Activated effector memory CD4-positive, alpha-beta T cell treated with anti-CD3 and anti-CD28 coated beads, Interleukin-2, amount 50 U/mL, for 16 hours (primary cell): Measurements from ENCODE around the gene SUPT6H.
"Not testable (repeated sequence)": the region's sequence is repeated elsewhere in the genome, so short reads cannot be mapped to it uniquely, and the experiment has no call there.

Experiments used
- DNase-seq: peaks from one replicate; pipeline ENCODE4 v3.0.0-alpha.2; 2020

The SUPT6H gene

DNA sequence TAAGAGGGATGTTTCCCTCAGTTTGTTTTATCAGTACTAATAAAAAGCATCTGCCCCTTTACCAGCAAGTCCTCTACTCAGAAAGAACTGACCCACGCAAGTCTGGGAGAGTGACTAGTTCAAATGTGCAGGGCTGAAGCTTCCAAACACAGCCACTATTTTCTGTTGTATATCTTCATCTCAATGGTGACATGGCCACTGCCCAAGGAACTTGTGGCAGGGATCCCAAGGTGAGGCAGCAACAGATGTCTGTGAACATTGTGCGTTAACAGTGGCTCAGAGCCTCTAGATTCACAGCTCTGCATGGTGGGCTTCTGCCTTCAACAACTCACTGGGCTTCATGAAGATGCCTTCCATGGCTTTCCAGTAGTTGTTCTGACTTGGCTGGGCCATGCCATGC is 13.3 kb upstream of the SUPT6H start:
- no peak for DNase-seq

DNA sequence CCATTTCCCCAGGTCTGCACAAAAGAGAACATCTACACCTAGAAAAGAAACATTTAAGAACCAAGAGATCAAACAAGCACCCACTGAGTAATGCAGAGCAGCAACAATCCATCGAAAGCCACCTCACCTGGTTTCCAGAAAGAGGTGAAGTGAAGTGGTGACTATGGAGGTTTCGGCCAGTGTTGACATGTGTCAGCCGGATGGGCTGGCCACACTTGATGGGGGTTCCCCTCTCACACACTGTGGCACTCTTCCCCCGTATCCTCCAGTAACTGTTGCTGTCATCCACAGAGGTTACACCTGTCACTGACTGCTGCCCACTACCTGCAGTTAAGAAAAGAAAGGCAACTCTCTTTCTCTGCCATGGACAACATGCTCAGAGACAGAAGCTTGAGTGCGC is 6.8 kb upstream of the SUPT6H start:
- DNase-seq = no peak

DNA sequence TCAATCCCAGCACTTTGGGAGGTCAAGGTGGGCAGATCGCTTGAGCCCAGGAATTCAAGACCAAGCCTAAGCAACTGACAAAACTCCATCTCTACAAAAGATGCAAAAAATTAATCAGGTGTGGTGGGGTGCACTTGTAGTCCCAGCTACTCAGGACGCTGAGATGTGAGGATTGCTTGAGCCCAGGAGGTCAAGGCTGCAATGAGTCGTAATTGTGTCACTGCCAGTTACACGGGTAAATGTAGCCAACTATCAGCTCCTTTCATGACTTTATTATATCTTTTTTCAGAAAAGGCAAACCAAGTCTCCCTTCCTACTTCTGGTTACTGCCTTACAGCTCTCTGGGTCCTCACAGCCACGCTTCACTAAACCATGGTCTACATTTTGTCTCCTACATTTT is 4.2 kb upstream of the SUPT6H start:
- DNase-seq = no peak

DNA sequence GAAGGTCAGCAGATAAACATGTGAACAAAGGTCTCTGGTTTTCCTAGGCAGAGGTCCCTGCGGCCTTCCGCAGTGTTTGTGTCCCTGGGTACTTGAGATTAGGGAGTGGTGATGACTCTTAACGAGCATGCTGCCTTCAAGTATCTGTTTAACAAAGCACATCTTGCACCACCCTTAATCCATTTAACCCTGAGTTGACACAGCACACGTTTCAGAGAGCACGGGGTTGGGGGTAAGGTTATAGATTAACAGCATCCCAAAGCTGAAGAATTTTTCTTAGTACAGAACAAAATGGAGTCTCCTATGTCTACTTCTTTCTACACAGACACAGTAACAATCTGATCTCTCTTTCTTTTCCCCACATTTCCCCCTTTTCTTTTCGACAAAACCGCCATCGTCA is 3.7 kb upstream of the SUPT6H start:
- DNase-seq = not testable (repeated sequence)

DNA sequence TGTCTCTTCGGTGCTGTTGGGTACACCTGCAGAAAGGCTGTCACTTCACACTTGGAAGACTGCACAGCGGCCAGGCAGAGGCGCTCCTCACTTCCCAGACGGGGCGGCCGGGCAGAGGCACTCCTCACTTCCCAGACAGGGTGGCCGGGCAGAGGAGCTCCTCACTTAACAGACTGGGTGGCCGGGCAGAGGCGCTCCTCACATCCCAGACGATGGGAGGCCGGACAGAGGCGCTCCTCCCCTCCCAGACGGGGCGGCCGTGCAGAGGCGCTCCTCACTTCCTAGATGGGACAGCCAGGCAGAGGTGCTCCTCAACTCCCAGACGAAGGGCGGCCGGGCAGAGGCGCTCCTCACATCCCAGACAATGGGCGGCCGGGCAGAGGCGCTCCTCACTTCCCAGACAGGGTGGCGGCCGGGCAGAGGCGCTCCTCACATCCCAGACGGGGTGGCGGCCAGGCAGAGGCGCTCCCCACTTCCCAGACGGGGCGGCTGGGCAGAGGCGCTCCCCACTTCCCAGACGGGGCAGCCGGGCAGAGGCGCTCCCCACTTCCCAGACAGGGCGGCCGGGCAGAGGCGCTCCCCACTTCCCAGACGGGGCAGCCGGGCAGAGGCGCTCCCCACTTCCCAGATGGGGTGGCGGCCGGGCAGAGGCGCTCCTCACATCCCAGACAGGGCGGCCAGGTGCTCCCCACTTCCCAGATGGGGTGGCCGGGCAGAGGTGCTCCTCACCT is 3.1 kb upstream of the SUPT6H start:
- not testable (repeated sequence) for DNase-seq

DNA sequence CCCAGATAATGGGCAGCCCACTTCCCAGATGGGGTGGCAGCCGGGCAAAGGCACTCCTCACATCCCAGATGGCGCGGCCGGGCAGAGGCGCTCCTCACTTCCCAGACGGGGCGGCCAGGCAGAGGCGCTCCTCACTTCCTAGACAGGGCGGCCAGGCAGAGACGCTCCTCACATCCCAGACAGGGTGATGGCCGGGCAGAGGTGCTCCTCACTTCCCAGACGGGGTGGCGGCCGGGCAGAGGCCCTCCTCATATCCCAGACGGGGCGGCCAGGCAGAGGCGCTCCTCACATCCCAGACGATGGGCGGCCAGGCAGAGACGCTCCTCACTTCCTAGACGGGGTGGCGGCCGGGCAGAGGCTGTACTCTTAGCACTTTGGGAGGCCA is 2.5 kb upstream of the SUPT6H start:
- DNase-seq = not testable (repeated sequence)

DNA sequence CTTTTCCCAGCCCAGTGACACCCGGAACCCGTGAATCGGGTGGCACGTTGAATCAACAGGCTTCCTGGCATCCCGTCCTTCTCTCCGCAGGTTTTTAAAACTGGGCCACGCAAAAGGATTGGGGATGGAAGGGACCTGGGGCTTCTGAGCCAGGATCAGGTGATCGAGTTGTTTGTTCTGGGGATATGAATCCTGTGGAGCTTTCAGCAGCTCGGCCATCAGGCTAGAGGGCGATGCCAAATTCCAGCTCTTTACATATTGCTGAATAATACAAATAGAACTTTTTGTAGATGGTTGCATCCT is 473 bp downstream of the SUPT6H start:
- no peak for DNase-seq

DNA sequence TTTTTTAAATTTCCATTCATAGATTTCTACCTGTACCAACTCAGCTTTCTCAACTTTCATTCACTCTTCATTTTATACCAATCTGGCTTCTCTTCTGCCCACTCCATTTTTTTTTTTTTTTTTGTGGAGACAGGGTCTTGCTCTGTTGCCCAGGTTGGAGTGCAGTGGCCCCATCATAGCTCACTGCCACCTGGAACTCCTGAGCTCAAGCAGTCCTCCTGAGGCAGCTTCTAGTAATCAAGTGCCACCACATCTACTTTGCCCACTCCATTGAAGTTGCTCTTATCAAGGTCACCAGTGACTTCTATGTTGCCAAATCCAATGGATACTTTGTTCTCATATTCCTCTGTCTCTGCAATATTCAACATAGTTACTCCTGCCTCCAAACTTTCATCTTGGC is 1.7 kb downstream of the SUPT6H start:
- DNase-seq = no peak

DNA sequence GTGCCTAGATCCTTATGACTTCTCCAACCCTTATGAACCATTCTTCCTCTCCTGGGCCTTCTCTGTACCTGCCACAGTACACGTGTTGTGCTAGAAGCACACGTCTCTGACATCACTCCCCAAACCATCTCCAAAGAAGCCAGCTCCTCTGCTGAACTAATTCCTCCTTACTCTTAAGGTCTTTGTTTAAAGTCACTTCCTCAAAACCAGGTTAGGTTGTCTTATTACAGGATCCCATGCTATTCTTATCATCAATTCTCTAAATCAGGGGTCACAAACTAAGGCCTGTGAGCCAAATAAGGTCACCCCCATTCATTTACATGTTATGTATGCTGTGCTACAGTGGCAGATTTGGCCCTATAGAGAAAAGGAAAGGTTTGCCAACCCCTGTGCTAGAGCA is 4.0 kb downstream of the SUPT6H start:
- no peak for DNase-seq

DNA sequence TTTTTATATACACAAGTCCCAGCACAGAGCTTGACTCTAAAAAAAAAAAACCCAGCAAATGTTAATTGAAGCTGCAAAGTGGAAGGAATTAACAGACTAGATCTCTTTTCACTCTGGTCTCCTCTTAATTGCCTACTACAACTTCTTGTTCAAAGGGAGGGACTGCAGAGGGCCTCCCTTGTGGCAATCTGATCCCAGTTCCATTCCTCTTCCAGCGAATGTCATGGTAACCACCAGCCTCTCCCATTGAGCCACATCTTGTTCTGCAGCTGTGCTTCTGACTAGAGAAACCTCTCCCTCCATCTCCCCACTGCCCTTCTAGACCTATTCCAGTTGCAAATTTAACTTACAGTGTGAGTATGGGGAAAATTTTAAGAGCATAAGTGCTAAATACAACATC is 5.9 kb downstream of the SUPT6H start:
- DNase-seq = no peak

DNA sequence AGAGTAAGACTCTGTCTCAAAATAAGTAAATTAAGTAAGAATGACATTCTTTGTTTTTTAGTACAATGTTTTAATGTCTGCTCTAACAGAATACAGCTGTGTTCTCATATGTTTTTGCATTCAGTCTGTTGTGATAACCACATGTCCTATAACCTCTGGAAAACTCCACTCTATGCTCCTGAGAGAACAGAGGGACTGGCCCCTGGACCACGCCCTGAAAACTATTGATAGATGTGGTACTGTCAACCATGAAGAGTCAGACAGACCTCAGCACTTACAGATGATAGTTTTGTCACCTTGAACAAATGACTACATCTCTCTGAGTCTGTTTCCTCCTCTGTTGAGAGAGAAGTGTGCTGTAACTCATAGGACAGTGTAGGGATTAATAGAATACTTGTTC is 7.9 kb downstream of the SUPT6H start:
- no peak for DNase-seq

DNA sequence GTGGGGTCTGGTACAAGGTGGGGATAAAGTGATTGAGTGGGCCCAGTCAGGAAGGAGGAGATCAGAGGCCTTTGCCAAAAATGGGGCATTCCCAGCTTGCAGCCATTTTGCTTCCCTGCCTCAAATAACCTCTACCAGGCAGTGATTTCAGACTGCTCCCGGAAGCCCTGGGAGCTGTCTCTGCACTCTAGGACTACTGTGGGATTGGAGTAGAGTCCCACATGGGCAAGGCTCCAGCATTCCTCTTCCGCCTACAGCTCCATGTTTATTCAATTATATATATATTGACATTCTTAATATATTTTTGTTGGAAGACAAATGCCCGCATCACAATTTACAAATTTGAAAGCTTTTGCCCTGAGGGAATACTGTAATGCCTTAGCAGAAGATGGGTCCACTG is 13.5 kb downstream of the SUPT6H start:
- no peak for DNase-seq

DNA sequence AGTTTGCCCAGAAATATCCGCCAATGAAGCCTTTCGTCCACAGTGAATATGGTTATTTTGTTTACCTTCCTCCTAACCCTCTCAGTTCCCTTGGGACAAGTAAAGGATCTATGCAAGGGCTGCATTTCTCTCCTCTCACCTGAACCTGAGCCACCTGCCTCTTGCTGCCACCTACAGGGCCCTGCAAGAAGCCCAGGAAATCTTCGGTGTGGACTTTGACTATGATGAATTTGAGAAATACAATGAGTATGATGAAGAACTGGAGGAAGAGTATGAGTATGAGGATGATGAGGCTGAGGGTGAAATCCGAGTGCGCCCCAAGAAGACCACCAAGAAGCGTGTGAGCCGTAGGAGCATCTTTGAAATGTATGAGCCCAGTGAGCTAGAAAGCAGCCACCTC is 14.0 kb downstream of the SUPT6H start:
- DNase-seq = no peak

DNA sequence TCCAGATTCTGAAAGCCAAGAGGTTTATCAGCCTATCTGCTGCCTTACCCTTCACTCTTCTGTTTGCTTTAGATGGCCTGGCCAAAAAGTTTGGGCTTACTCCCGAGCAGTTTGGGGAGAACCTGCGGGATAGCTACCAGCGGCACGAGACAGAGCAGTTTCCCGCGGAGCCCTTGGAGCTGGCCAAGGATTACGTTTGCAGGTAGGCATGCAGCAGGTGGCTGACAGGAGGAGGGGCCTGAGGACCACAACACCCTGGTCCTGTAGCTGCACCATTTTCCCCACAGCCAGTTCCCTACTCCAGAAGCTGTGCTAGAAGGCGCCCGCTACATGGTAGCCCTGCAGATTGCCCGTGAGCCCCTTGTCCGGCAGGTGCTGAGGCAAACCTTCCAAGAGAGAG is 20.6 kb downstream of the SUPT6H start:
- DNase-seq = peak; percentile 41

DNA sequence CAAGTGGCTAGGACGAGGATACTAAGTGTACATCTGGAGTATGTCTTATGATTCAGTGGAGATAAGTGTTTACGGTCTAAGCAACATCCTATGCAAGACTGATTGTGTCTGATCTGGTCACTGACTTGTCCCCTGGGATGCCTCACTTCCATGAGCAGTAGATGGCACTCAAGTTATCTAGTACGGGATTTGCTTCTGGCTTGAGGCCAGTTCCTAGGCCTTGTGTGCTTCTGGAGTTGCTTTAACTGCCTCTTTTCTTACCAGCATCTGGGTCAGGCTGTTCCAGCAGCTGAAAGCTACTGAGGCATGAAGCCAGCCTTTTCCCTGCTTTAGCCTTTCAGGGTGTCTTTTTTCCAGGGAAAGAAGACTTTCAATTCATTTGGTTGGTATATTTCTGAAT is 23.0 kb downstream of the SUPT6H start:
- no peak for DNase-seq

DNA sequence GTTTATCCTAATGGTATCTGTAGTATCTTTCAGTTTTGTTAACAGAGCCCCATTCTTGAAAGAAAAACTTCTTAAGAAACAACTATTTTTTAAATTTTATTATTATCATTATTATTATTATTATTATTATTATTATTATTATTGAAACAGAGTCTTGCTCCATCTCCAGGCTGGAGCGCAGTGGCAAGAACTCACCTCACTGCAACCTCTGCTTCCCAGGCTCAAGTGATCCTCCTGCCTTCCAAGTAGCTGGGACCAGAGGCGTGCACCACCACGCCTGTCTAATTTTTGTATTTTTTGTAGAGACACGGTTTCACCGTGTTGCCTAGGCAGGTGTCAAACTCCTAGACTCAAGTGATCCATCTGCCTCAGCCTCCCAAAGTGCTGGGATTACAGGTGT is 23.4 kb downstream of the SUPT6H start:
- DNase-seq = no peak

DNA sequence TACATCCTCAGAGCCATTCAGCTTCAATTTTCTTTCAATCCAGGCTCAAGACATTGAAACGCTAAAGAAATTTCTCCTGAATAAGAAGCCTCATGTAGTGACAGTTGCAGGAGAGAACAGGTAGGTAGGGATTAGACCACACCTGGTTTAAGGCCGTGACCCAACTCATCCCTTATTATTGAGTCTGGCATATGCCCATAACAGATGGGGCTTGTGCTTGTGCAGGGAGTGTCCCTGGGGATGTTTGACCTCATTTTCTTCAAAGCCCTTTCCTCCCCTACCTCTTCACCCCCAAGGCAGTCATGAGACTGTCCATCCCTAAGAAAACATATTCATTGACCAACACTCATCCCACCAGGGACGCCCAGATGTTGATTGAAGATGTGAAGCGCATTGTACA is 24.3 kb downstream of the SUPT6H start:
- no peak for DNase-seq

DNA sequence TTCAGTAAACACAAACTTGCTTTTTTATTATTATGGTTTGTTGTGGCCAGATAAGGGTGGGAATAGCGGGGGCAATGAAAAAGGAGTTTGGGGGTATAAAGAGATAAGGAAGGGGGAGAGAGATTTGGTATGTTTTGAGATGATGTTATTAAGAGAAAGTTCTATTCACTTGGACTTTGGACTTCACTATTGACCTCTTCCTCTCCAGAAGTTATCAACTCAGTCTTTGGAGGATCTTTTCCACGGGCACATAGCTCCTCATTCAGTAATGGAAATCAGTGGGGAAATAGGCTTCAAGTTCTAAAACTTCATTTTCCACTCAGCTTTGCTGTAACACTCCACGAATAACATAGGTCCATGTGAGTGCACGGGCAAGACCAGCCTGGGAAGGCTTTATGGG is 26.5 kb downstream of the SUPT6H start:
- no peak for DNase-seq

DNA sequence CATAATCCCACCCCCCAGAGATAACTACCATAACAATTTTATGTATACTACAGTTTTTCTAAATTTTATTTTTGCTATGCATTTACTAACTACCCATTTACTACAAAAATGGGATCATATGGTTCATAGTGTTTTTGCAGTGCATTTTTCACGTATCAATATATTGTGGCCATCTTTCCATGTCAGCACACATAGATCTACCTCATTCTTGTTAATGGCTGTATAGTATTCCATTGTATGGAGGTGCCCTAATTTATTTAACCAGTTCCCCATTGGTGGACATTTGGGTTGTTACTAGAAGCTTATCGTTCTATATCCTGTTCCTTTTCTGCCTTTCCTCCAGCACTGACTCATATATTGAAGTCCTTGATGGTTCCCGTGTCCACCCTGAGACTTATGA is 27.0 kb downstream of the SUPT6H start:
- DNase-seq = no peak

DNA sequence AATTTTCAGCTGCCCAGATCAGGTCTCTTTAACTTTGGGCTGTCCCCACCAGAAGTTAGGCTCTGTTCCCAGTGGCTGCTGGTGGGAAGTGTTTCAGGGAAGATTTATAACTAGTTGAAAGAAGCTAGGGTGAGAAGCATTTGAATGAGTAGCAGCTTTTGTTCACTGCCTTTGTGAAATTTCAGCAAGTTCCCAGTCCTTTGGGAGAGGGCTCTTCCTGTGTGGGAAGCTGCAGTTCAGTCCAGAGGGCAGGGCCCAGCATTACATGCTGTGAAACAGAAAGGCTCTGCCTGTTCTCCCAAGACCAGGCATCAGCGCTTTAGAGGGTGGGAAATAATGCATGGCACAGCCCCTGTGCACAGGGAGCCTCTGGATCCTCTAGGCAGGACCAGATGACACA is 31.9 kb downstream of the SUPT6H start:
- DNase-seq = no peak

DNA sequence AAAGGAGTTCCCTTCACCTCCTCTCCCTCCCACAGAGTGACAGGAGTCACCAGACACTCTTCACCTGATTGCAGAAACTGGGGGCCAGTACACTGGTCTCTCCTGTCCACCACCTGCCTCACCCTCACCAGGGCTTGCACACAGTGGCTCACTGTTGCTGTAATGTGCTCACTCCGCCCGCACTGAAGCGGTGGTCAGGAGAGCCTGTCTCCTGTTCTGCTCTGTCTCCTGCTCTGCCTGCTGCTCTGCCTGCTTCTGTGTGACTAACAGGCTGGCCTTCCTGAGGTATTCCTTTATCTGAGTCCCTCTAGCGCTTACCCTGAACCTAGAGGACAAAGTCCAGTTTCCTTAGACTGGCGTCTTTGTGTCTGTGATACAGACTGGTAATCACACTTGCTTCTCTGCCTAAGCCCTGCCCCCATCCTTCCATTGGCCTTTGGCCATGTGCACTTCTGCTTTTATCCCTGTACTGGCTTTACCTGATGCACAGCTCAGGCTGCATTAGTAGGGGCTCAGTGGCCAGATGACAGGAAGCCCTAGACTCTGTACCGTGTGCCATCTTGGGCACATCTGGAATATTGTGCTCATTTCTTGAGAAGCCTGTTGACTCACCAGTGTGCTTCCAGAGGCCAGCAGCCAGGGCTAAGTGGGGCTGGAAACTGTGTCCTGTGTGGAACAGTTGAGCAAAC is 36.4 kb downstream of the SUPT6H start:
- no peak for DNase-seq

DNA sequence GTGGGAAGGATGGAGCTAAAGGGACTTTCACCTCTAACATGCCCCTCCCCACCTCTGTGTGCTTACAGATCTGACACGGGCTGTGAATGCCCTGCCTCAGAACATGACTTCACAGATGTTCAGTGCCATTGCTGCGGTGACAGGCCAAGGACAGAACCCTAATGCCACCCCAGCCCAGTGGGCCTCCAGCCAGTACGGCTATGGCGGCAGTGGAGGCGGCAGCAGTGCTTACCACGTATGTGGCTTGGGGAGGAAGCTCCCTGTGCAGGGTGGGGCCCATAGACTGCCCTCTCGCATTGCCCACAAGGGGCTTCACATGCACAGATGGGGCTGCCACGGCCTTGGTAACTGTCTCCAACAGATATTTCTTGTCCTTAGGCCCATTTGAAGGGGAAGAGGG is 38.3 kb downstream of the SUPT6H start:
- no peak for DNase-seq

DNA sequence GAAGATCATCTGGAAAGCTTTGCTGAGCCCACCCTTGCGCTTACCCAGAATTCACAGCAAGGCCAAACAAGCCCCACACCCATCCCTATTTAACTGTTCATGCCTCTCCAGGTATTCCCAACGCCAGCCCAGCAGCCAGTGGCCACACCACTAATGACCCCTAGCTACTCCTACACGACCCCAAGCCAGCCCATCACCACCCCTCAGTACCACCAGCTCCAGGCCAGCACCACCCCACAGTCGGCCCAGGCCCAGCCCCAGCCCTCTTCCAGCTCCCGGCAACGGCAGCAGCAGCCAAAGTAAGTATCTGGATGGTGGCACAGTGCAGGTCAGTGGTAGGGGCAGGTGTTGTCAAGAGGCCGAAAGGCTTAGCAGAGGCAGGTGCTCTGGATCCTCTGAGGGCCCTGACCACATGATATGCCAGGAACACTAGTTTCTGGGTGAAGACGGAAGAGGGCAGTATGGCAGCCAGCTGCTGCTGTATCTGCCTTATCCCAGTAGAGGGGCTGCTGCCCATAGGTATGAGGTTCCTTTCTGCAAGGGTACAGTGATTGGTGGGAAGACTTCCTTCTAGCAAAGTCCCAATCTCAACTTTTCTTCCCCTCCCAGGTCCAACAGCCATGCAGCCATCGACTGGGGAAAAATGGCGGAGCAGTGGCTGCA is 39.0 kb downstream of the SUPT6H start:
- DNase-seq = no peak

DNA sequence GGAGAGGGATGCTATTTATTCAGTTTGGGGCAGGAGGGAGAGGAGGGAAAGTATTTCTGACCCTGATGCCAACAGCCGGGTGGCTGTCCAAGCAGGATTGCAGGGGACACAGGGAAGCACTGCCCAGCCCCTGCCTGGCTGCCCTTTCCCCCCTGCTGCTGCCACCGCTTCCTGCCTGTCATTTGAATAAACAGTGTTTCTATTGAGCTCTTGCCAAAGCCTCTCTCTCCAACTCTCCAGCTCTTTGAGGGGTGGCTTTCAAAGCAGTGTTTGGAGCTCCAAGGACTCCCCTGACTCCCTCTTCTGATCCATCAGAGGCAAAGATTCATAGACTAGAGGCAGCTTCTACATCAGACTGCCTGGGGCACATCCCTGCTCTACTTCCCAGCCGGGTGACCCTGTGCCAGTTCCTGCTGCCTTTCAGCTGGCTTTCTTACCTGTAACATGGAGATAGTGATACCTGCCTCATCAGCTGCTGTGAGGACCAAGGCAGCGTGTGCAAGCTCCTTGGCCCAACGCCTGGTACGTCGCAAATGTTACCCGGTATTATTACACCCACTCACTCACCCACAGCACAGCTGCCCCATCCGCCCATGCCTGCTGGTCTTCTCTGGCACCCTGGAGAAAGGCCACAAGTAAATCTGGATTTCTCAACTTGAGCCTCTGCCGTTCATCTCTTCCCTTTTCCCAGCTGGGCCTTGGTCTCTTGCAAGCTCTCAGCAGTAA is 40.2 kb downstream of the SUPT6H start:
- no peak for DNase-seq
